HG03095 (cell line): ENCODE data around the gene STMN3.

Experiments used
- ATAC-seq: cut with Tn5 transposase; IDR thresholded peaks from one replicate; pipeline ENCODE4 v1.9.1; 2021; ENCODE audit warnings: moderate library complexity; ENCODE audit not compliant: unreplicated experiment

The STMN3 gene

GRCh38 chr20:63591147-63591533, 62.1 kb downstream of the STMN3 start:
- ATAC-seq, result no peak

- ATAC-seq, result no peak
Observed at GRCh38 chr20:63590218-63591146, 62.7 kb downstream of the STMN3 start.
